ENCODE data around the gene MCRIP2. TPM values are rescaled to one million over a fixed set of nuclear protein-coding genes. Genes with fewer than 3 reads are reported as not detected.

MCRIP2 gene
- total RNA-seq, 1 donor from 2014 or later, result 20.9 TPM

- Mint-ChIP-seq H3K27me3 (ENCODE audit: low read depth, unreplicated experiment) (no peaks in the 10 kb centered on the region), H3K4me3 (ENCODE audit: unreplicated experiment) (no peak overlapping the region), H3K4me1 (ENCODE audit: low read depth, unreplicated experiment) (no peaks in the 10 kb centered on the region), H3K9me3 (ENCODE audit: unreplicated experiment) (no peaks in the 10 kb centered on the region), H3K36me3 (ENCODE audit: low read depth, unreplicated experiment) (no peaks in the 10 kb centered on the region), H3K27ac (ENCODE audit: unreplicated experiment) (no peak overlapping the region)
- Histone ChIP-seq H4K20me1 (ENCODE audit: insufficient read depth, low read length) (no peaks in the 10 kb centered on the region), H3K4me2 (ENCODE audit: low read length) (peak overlapping the region; percentile 91), H3K9me3 (ENCODE audit: insufficient read depth, low read depth, low read length) (no peaks in the 10 kb centered on the region), H3K79me2 (ENCODE audit: insufficient read depth, low read length) (peaks cover 16% of the 10 kb centered on the region), H2AFZ (ENCODE audit: low read depth, low read length) (no peak overlapping the region), H3K27me3 (ENCODE audit: insufficient read depth, low read length) (no peaks in the 10 kb centered on the region), H3K4me1 (ENCODE audit: insufficient read depth, low read length) (peaks cover 16% of the 10 kb centered on the region), H3K4me3 (ENCODE audit: insufficient read depth, low read depth, low read length) (no peak overlapping the region), H3K9ac (ENCODE audit: low read length) (no peak overlapping the region), H3K27ac (ENCODE audit: low read depth, low read length) (no peak overlapping the region), H3K36me3 (ENCODE audit: insufficient read depth, low read length) (no peaks in the 10 kb centered on the region)
- DNase-seq (ENCODE audit: low read depth) (no peak), FAIRE-seq (no peak)
- TF ChIP-seq EZH2 (IDR thresholded peaks at IDR 0.05; ENCODE audit: insufficient read depth, low read length) (no peak), CTCF (IDR thresholded peaks at IDR 0.05; ENCODE audit: insufficient read depth, low read depth, low read length) (no peak)
Measured at GRCh38 chr16:647173-647902, 5.7 kb downstream of the MCRIP2 start.

GRCh38 chr16:648071-648780, 6.6 kb downstream of the MCRIP2 start:
- Mint-ChIP-seq H3K4me1 (ENCODE audit: low read depth, unreplicated experiment) (no peaks in the 10 kb centered on the region), H3K27me3 (ENCODE audit: low read depth, unreplicated experiment) (no peaks in the 10 kb centered on the region), H3K4me3 (ENCODE audit: unreplicated experiment) (peak overlapping the region; percentile 87), H3K27ac (ENCODE audit: unreplicated experiment) (peak overlapping the region; percentile 62), H3K9me3 (ENCODE audit: unreplicated experiment) (no peaks in the 10 kb centered on the region), H3K36me3 (ENCODE audit: low read depth, unreplicated experiment) (no peaks in the 10 kb centered on the region)
- H4K20me1 ChIP-seq (ENCODE audit: insufficient read depth, low read length), result no peaks in the 10 kb centered on the region
- H3K79me2 ChIP-seq (ENCODE audit: insufficient read depth, low read length), result peaks cover 16% of the 10 kb centered on the region
- peak overlapping the region; percentile 80 for H2AFZ ChIP-seq (ENCODE audit: low read depth, low read length)
- H3K4me1 ChIP-seq (ENCODE audit: insufficient read depth, low read length), result peaks cover 15% of the 10 kb centered on the region
- peak overlapping the region; percentile 81 for H3K27ac ChIP-seq (ENCODE audit: low read depth, low read length)
- H3K9me3 ChIP-seq (ENCODE audit: insufficient read depth, low read depth, low read length), result no peaks in the 10 kb centered on the region
- TF ChIP-seq EZH2 (IDR thresholded peaks at IDR 0.05; ENCODE audit: insufficient read depth, low read length) (no peak), CTCF (IDR thresholded peaks at IDR 0.05; ENCODE audit: insufficient read depth, low read depth, low read length) (peak; percentile 8)
- no peaks in the 10 kb centered on the region for H3K36me3 ChIP-seq (ENCODE audit: insufficient read depth, low read length)
- peak overlapping the region; percentile 84 for H3K9ac ChIP-seq (ENCODE audit: low read length)
- peak overlapping the region; percentile 62 for H3K4me3 ChIP-seq (ENCODE audit: insufficient read depth, low read depth, low read length)
- no peak for FAIRE-seq
- DNase-seq (ENCODE audit: low read depth), result no peak
- peak overlapping the region; percentile 91 for H3K4me2 ChIP-seq (ENCODE audit: low read length)
- H3K27me3 ChIP-seq (ENCODE audit: insufficient read depth, low read length), result no peaks in the 10 kb centered on the region

All from astrocyte (in vitro differentiated cells and primary cell).